ENCODE measurements around the gene TIPRL.
A peak's percentile ranks its signal among the peaks of the same experiment; 100 is the strongest.

Gene TIPRL

DNA sequence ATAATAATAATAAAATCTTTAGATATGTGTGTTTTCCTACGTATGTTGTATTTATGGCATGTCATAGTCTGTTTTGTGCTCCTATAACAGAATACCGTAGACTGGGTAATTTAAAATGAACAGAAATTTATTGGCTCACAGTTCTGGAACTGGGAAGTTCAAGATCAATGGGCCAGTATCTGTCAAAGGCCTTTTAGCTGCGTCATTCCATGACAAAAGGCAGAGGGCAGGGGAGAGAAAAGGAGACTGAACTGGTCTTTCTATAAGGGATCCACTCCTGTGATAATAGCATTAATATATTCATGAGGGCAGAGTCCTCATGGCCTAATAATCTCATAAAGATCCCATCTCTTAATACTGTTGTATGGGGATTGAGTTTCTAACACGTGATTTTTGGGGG lies 39.9 kb downstream of the TIPRL start:
- Mint-ChIP-seq H3K4me1 (no peaks in the 10 kb centered on the region), H3K27me3 (ENCODE audit: low read depth, poor library complexity) (peaks cover 4% of the 10 kb centered on the region), H3K36me3 (ENCODE audit: low read depth) (no peaks in the 10 kb centered on the region), H3K9me3 (peaks cover 6% of the 10 kb centered on the region), H3K4me3 (no peak overlapping the region), H3K27ac (peak overlapping the region; percentile 16)
- no peak for DNase-seq
- TF ChIP-seq, protein P1, sequence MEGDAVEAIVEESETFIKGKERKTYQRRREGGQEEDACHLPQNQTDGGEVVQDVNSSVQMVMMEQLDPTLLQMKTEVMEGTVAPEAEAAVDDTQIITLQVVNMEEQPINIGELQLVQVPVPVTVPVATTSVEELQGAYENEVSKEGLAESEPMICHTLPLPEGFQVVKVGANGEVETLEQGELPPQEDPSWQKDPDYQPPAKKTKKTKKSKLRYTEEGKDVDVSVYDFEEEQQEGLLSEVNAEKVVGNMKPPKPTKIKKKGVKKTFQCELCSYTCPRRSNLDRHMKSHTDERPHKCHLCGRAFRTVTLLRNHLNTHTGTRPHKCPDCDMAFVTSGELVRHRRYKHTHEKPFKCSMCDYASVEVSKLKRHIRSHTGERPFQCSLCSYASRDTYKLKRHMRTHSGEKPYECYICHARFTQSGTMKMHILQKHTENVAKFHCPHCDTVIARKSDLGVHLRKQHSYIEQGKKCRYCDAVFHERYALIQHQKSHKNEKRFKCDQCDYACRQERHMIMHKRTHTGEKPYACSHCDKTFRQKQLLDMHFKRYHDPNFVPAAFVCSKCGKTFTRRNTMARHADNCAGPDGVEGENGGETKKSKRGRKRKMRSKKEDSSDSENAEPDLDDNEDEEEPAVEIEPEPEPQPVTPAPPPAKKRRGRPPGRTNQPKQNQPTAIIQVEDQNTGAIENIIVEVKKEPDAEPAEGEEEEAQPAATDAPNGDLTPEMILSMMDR (IDR thresholded peaks at IDR 0.05): no peak

DNA sequence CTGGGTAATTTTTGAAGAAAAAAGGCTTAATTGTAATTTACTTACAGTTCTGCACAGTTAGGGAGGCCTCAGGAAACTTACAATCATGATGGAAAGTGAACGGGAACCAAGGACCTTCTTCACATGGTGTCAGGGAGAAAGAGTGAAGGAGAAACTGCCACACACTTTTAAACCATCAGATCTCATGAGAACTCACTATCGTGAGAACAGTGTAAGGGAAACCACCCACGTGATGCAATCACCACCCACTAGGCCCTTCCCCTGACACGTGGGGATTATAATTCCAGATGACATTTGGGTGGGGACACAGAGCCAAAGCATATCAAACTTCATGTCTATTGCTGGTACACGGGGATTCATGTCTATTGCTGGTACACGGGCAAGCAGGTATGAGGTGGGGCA lies 41.7 kb downstream of the TIPRL start:
- DNase-seq: no peak
- Mint-ChIP-seq H3K4me1 (peaks cover 10% of the 10 kb centered on the region), H3K4me3 (no peak overlapping the region), H3K27ac (no peak overlapping the region), H3K27me3 (ENCODE audit: low read depth, poor library complexity) (peaks cover 4% of the 10 kb centered on the region), H3K9me3 (peaks cover 21% of the 10 kb centered on the region), H3K36me3 (ENCODE audit: low read depth) (peaks cover 9% of the 10 kb centered on the region)
- TF ChIP-seq, protein P1 (IDR thresholded peaks at IDR 0.05): no peak

- H3K36me3 Mint-ChIP-seq (ENCODE audit: low read depth): peaks cover 9% of the 10 kb centered on the region
- peaks cover 23% of the 10 kb centered on the region for H3K9me3 Mint-ChIP-seq
Measured at GRCh38 chr1:168221275-168221674, 42.5 kb downstream of the TIPRL start.

DNA sequence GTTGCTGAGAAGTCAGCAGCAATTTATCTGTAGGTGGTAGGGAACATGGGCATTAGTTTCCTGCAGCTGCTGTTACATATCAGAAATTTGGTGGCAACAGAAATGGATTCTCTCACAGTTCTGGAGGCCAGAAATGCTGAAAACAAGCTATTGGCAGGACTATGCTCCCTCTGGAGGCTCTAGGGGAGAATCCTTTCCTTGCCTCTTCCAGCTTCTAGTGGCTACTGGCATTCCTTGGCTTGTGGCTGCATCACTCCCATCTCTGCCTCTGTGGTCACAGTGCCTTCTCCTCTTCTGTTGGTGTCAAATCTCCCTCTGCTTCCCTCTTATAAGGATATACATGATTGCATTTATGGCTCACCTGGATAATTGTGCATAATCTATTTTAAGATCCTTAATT lies 44.5 kb downstream of the TIPRL start:
- H3K36me3 Mint-ChIP-seq (ENCODE audit: low read depth): peaks cover 9% of the 10 kb centered on the region
- DNase-seq: no peak
- TF ChIP-seq, protein P1 (IDR thresholded peaks at IDR 0.05): no peak
- no peak overlapping the region for H3K4me3 Mint-ChIP-seq
- no peak overlapping the region for H3K27ac Mint-ChIP-seq
- peaks cover 31% of the 10 kb centered on the region for H3K4me1 Mint-ChIP-seq
- H3K9me3 Mint-ChIP-seq: peaks cover 23% of the 10 kb centered on the region
- H3K27me3 Mint-ChIP-seq (ENCODE audit: low read depth, poor library complexity): peaks cover 4% of the 10 kb centered on the region

More at GRCh38 chr1:168221275-168221674, 42.5 kb downstream of the TIPRL start:
- no peak for DNase-seq
- Mint-ChIP-seq H3K27ac (no peak overlapping the region), H3K27me3 (ENCODE audit: low read depth, poor library complexity) (peaks cover 4% of the 10 kb centered on the region), H3K4me1 (peaks cover 13% of the 10 kb centered on the region), H3K4me3 (no peak overlapping the region)
- TF ChIP-seq, protein P1 (IDR thresholded peaks at IDR 0.05): no peak

DNA sequence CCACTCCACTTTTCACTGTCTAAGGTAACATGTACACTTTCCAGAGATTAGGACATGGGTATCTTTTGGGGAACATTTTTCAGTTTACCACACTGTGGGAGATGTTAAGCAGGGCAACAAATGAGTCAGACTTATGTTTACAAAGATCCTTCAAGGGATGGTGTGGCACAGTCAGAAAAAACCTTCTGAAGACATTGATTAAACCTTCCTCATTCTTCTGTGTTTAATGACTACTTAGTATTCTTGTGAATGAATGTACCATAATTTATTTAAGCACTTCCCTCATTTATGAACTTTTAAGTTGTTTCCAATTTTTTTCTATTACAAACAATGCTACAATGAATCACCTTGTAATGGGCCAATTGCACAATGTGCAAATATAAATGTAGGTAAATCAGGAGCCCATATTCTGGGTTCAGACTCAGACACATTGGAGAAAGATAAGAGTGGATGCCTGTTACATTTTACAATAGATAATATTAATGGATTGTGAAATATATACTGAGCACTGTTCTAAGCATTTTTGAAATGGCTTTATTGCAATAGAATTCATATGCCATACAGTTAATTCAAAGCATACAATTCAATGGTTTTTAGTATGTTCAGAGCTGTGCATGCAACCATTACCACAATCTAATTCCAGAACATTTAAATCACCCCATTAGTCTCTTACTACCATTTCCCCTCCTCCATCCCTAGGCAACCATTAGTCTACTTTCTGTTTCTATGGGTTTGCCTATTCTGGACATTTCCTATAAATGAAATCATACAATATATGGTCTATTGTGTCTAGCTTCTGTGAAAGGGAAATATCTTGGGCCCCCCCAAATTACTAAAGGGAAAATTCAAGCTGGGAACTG lies 45.1 kb downstream of the TIPRL start:
- H3K27ac Mint-ChIP-seq: no peak overlapping the region
- H3K27me3 Mint-ChIP-seq (ENCODE audit: low read depth, poor library complexity): peaks cover 4% of the 10 kb centered on the region
- peaks cover 37% of the 10 kb centered on the region for H3K4me1 Mint-ChIP-seq
- peaks cover 23% of the 10 kb centered on the region for H3K9me3 Mint-ChIP-seq
- peaks cover 9% of the 10 kb centered on the region for H3K36me3 Mint-ChIP-seq (ENCODE audit: low read depth)
- DNase-seq: no peak
- TF ChIP-seq, protein P1 (IDR thresholded peaks at IDR 0.05): no peak
- no peak overlapping the region for H3K4me3 Mint-ChIP-seq

- no peak for DNase-seq
- Mint-ChIP-seq H3K4me1 (peaks cover 48% of the 10 kb centered on the region), H3K27me3 (ENCODE audit: low read depth, poor library complexity) (peaks cover 4% of the 10 kb centered on the region), H3K27ac (peak overlapping the region; percentile 13), H3K4me3 (peak overlapping the region; percentile 92), H3K9me3 (peaks cover 23% of the 10 kb centered on the region), H3K36me3 (ENCODE audit: low read depth) (peaks cover 17% of the 10 kb centered on the region)
- TF ChIP-seq, protein P1 (IDR thresholded peaks at IDR 0.05): no peak
Measured at GRCh38 chr1:168224991-168225390, 46.2 kb downstream of the TIPRL start.

Data from nephron progenitor cell (in vitro differentiated cells).